NT2/D1 (cell line): Measurements from ENCODE around the gene G2E3.
"Not testable (repeated sequence)": the region's sequence is repeated elsewhere in the genome, so short reads cannot be mapped to it uniquely, and the experiment has no call there.

Source experiments
- SUZ12 ChIP-seq: IDR thresholded peaks from 2 replicates; pipeline ENCODE4 v1.6.1; 2011; ENCODE audit not compliant: insufficient read length, insufficient read depth; ENCODE audit errors: extremely low read depth
- ZNF274 ChIP-seq: IDR thresholded peaks from 2 replicates; pipeline ENCODE4 v1.6.1; 2011; ENCODE audit warnings: mild to moderate bottlenecking, low read depth, low read length

- not testable (repeated sequence) for TF ChIP-seq ZNF274, SUZ12
These were observed 17.4 kb downstream of the G2E3 start for GRCh38 chr14:30576333-30576732.
